ENCODE results near the gene RASGRP1. TPM values are rescaled to one million over a fixed set of nuclear protein-coding genes. Genes with fewer than 3 reads are reported as not detected.

The RASGRP1 gene
- total RNA-seq, 1 experiment from 2014 or later, result 2.8 TPM

GRCh38 chr15:38496151-38496550, 68.5 kb downstream of the RASGRP1 start (continued):
- TF ChIP-seq E2F4 (CRISPR knock-in tag; IDR thresholded peaks at IDR 0.05; ENCODE audit: borderline replicate concordance, low read depth) (no peak), GABPB1 (CRISPR knock-in tag; IDR thresholded peaks at IDR 0.05) (no peak), ATF1 (CRISPR knock-in tag; IDR thresholded peaks at IDR 0.05) (no peak), ZNF219 (CRISPR knock-in tag; IDR thresholded peaks at IDR 0.05; ENCODE audit: borderline replicate concordance) (no peak), ZNF317 (CRISPR knock-in tag; IDR thresholded peaks at IDR 0.05; ENCODE audit: borderline replicate concordance, low read depth) (no peak), TCF7 (CRISPR knock-in tag; IDR thresholded peaks at IDR 0.05; ENCODE audit: low read depth) (no peak)

GRCh38 chr15:38490242-38490922, 74.2 kb downstream of the RASGRP1 start:
- H3K27ac Mint-ChIP-seq, result peak overlapping the region; percentile 25; the same call in 1 of the 2 replicates
- POLR2A ChIA-PET, result no interaction called here
- ATAC-seq (no peak), DNase-seq (ENCODE audit: low spot score) (no peak)
- CTCF ChIA-PET, result interaction anchor here (0.7 to 1.3 kb wide), 3 partner anchors 88 to 209 kb away, joined by 3 to 4 read pairs (median 3); no protein-coding TSS in a partner anchor
- peaks cover 3% of the 10 kb centered on the region; the same call in 1 of the 2 replicates for H3K36me3 Mint-ChIP-seq
- H3K4me1 Mint-ChIP-seq, result peaks cover 11% of the 10 kb centered on the region
- no peaks in the 10 kb centered on the region for H3K27me3 Mint-ChIP-seq (ENCODE audit: low read depth)
- no peaks in the 10 kb centered on the region for H3K9me3 Mint-ChIP-seq
- no peak overlapping the region for H3K4me3 Mint-ChIP-seq
- TF ChIP-seq GTF2I (CRISPR knock-in tag; conservative IDR thresholded peaks at IDR 0.05) (no peak), MLX (CRISPR knock-in tag; IDR thresholded peaks at IDR 0.05) (no peak), SMAD4 (CRISPR knock-in tag; IDR thresholded peaks at IDR 0.05) (no peak), ATF2 (CRISPR knock-in tag; IDR thresholded peaks at IDR 0.05; ENCODE audit: borderline replicate concordance, low read depth) (no peak), PREB (CRISPR knock-in tag; IDR thresholded peaks at IDR 0.05; ENCODE audit: borderline replicate concordance) (no peak), NR1H2 (CRISPR knock-in tag; IDR thresholded peaks at IDR 0.05) (no peak), ZNF317 (CRISPR knock-in tag; IDR thresholded peaks at IDR 0.05; ENCODE audit: borderline replicate concordance, low read depth) (no peak), ETV6 (CRISPR knock-in tag; IDR thresholded peaks at IDR 0.05) (no peak), USF1 (CRISPR knock-in tag; IDR thresholded peaks at IDR 0.05) (no peak), ZNF532 (CRISPR knock-in tag; IDR thresholded peaks at IDR 0.05; ENCODE audit: borderline replicate concordance) (no peak), ZNF512 (CRISPR knock-in tag; IDR thresholded peaks at IDR 0.05; ENCODE audit: borderline replicate concordance) (no peak), SOX15 (CRISPR knock-in tag; IDR thresholded peaks at IDR 0.05) (no peak), ZNF396 (CRISPR knock-in tag; IDR thresholded peaks at IDR 0.05; ENCODE audit: borderline replicate concordance) (no peak), ZNF281 (CRISPR knock-in tag; IDR thresholded peaks at IDR 0.05) (no peak), NR3C1 (CRISPR knock-in tag; conservative IDR thresholded peaks at IDR 0.05; ENCODE audit: low read depth) (no peak), NR2C2 (CRISPR knock-in tag; IDR thresholded peaks at IDR 0.05) (no peak)
